GM18520 (cell line): ENCODE data around the gene PAN2.
"Not testable (repeated sequence)": the region's sequence is repeated elsewhere in the genome, so short reads cannot be mapped to it uniquely, and the experiment has no call there.

Experiments used
- ATAC-seq: cut with Tn5 transposase; IDR thresholded peaks from one replicate; pipeline ENCODE4 v1.9.1; 2021; ENCODE audit not compliant: unreplicated experiment

Gene PAN2

DNA sequence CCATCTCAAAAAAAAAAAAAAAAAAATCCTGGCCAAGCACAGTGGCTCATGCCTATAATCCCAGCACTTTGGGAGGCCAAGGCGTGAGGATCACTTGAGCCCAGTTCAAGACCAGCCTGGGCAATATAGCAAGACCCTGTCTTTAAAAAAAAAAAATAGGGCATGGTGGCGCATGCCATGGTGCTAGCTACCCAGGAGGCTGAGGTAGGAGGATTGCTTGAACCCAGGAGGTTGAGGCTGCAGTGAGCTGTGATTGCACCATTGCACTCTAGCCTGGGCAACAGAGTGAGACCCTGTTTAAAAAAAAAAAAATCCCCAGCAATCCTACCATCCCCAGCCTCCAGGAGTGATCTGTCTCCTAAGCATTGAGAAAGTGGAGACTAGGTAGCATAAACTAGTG, 8.5 kb upstream of the PAN2 start:
- not testable (repeated sequence) for ATAC-seq

GRCh38 chr12:56341616-56342015, 7.8 kb upstream of the PAN2 start:
- no peak for ATAC-seq

DNA sequence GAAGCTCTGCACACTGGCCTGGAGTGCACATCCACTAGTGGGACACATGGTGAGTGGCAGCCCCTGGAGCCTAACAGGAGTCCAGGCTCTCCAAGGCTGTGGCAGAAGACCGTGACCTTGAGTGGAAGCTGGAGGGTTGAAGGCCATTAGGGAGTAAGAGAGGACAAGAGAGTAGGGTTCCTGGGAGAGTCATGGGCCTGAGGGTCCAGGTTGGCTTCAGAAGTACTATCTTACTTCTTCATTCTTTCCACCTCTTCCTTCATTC, 5.3 kb upstream of the PAN2 start:
- no peak for ATAC-seq

- no peak for ATAC-seq
Observed at GRCh38 chr12:56338308-56339157, 4.7 kb upstream of the PAN2 start, which contains the start of gene IL23A. TSS of gene IL23A (plus strand) at chr12:56338884. CDS start at chr12:56339045, 161 bp downstream.

DNA sequence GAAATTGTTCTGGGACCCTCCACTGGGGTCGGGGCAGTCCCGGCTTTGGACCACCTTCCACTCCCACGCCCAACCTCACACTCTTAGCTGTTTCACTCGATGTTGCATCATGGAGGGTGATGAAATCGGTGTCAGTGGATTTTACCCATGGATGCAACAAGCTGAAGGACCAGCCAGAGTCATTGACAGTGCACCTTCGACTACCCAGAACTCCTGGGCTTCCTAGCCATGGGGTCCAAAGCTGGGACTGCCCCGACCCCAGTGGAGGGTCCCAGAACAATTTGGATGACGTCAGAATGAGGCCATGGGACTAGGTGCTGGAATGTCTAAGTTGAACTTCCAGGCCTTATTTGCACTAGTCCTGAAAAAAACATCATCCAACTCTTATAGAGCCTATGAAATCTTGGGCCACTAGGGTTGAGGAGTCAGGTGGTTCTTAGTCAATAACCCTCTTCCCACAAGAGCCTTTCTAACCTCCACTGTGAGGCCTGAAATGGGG, 4.0 kb upstream of the PAN2 start:
- ATAC-seq, result no peak

DNA sequence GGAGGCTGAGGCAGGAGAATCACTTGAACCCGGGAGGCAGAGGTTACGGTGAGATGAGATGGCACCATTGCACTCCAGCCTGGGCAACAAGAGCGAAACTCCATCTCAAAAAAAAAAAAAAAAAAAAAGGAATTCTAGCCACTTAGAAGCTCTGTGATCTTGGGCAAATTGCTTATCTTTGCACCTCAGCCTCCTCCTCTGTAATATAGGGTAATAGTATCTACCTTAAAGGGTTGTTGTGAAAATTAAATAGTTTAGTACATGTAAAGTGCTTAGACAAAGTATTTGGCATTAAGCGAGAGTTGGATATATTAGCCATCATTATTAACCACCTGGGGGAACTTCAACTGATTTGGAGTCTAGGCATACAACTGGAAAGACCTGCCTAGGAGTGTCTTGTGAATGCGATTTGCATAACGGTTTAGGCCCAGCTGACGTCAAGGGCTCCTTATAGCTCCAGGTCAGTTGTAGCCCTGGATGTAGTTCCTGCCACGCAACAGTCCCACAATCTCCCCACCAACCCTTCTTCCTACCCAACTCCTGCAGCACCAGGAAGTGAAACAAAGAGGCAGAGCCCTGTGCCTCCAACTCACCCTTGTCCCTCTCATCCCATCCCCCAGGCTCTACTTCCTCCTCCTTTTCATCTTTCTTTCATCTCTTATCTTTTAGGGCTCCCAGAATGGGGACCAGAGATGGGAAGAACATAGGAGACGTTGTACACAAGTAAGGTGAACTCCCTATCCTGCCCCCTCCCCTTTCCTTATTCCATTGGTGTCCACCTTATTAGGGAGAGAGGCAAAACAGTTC, 2.8 kb upstream of the PAN2 start:
- ATAC-seq, result no peak

DNA sequence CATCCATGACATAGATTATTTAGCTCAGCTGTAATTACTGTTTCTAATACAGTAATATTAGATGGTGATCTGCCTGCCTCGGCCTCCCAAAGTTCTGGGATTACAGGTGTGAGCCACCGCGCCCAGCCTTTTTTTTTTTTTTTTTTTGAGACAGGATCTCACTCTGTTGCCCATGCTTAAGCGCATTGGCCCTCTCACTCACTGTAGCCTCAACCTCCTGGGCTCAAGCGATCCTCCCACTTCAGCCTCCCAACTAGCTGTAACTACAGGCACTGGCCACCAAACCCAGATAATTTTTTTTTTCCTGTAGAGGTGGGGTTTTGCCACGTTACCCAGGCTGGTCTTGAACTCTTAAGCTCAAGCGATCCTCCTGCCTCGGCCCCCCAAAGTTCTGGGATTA, 1.7 kb upstream of the PAN2 start:
- not testable (repeated sequence) for ATAC-seq

DNA sequence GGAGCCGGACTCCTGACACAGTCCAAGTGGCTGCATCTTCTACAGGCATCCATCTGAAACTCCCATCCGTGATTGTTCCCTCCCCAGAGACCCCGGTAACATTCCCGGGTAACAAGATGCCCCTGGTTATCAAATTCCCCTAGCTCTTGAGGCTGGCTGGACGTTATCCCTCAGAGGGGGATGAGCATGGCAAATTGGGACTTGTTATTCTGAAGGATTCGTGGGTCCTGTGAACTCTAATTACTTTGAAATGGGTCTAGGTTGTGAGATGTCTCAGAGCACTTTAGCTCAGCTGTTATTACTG, 642 bp upstream of the PAN2 start:
- no peak for ATAC-seq

GRCh38 chr12:56333197-56333678, 562 bp downstream of the PAN2 start:
- ATAC-seq, result no peak

DNA sequence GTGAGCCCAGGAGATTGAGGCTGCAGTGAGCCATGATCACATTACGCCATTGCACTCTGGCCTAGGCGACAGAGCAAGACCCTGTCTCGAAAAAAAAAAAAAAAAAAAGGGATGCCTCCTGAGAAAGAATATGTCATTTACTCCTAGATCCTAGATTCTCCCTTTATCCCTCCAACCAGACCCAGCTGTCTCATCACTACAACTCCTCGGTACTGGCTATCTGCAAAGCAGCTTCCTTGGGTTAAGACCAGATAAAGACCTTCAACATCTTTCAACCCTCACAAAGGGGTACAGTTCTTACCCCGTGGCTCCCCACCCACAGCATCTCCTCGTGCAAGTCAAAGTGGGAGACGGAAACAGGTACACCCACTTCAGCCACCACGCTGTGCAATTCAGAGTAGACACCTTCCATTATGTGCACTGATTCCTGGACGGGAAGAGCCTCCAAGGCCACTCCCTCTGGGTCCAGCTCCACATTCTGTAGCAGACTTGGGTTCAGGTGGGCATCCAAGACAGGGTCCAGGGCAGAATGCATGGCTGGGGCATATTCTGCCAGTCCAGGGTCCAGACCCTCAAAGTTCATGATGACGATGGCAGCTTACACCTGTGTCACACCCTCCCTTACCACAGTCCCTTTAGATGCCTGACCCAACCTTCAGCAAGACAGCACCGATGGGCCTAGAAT, 1.1 kb downstream of the PAN2 start:
- no peak for ATAC-seq

GRCh38 chr12:56330936-56331490, 2.8 kb downstream of the PAN2 start:
- ATAC-seq, result no peak

DNA sequence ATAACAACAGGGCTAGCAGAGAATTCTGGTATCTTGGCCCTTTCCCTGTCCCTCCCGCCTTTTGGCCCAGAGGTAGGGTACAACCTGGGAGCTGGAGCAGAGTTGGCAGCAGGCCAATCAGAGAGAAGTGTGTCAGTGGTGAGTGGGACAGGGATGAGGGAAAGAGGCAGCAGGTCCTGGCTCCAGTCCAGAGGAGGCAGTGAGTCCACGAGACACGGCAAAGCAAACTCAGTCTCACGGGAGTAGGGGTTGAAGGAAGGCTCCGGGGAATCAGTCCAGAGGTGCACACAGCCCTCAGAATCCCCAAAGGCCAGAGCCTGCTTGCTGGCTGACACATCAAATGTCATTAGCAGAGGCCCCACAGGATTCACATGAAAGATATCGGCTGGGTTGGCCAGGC, 7.3 kb downstream of the PAN2 start:
- no peak for ATAC-seq

DNA sequence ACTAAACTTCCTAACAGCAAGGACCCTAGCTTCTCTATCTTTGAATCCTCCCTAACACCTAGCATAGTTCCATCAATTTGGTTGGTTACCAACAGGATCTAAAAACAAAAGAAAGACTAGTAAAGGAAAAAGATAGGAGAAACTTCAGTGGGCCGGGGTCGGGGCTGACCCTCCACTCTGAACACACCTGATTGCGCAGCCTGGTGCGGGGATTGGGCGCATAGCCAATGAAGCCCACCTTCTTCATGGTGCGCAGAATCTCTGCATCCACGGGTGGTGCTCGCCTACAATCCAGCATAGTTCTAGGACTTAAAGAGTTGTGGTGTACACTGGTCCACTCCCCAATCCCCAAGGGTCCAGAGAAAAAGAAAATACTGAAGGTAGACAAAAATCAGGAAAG, 7.7 kb downstream of the PAN2 start:
- no peak for ATAC-seq

DNA sequence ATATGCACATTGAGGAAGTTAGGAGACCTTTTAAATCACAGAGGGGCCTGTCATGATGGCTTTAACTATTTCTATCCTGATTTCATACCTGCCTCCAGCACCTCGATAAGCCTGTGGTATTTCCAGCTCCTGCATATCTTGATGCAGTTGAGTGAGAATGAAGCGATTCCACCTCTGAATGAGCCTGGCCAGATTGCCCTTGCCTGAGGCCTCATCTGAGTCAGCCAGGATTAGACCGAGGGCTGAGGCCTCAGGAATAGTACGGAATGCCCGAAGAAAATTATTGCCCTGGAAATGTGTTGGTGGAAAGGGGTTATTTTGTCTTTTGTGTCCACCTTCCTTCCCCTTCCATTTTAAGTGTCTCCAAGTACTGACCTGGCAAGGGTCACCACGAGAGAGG, 9.6 kb downstream of the PAN2 start:
- no peak for ATAC-seq

DNA sequence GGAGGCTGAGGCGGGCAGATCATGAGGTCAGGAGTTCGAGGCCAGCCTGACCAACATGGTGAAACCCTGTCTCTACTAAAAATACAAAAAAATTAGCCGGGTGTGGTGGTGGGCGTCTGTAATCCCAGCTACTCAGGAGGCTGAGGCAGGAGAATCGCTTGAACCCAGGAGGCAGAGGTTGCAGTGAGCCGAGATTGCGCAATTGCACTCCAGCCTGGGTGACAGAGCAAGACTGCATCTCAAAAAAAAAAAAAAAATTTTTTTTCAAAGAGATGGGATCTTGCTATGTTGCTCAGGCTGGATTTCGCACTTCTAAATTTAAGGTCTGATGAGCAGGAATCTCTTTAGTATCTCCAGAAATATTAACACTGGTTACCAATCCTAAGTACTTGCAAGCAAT, 12.2 kb downstream of the PAN2 start:
- ATAC-seq, result not testable (repeated sequence)

- no peak for ATAC-seq
Observed at GRCh38 chr12:56321027-56321426, 12.8 kb downstream of the PAN2 start.

- ATAC-seq, result no peak
Observed at GRCh38 chr12:56317675-56318074, 16.1 kb downstream of the PAN2 start.

DNA sequence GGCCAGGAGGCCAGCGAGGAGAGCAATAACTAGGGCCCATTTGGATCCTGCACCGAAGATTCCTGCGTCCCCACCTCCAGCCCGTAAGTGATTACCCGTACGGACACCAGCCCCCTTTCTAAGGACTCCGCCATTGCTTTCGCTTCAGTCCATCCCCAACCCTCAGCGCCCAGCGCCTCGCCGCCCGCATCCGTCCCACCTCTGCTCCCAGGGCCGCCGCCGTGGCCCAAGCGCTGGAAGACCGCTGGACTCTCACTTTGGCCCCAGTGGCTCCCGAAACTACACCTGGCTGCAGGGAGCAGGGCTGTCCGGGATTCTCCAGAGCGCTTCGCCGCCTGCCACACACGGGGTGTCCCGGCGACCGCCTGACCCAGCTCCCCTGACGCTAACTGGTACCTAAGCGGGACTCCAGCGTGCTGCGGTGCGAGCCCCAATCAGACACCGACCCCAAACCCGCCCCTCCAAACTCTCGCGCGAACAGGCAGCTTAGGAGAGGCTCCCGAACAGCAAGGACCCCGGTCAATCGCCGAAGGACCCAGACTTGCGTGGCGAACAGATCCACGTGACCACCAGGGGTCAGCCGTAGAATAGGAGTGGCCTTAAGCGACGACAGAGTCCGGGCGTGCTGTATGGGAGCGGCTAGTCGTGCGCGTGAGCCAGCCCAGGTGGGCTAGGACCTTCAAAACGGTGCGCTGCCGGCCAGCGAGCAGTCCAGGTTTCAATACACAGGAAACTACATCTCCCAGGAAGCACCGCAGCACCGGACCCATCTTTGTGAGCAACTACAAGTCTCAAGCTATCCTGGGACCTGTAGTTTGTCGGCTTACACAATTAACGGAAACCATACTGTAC, 18.0 kb downstream of the PAN2 start, which contains the start of gene CNPY2:
Gene CNPY2 (minus strand): TSS at position 367 of the 852 bp plus-strand sequence. CDS start 771 bp downstream, outside the sequence.
- peak; percentile 83 for ATAC-seq

- ATAC-seq, result no peak
Observed at GRCh38 chr12:56315249-56315621, 18.6 kb downstream of the PAN2 start.

DNA sequence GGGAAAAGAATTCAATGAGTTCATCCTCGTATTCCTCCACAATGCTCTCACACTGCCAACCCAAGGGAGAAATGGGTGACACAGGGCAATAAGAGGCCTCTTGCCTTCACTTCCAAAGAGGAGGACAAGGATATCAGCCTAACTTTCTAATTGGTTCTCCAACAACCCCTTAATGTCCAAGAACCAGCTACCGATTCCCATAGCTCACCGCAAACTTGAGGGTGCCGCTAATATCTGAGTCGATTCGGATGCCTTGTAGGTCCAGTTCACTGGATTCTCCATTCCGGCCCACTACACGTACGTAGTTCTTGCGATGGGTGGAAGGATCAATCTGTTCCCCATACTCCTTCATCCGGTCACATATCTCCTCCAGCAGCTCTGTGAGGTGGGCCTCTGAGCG, 22.8 kb downstream of the PAN2 start:
- no peak for ATAC-seq
